GM10266 (cell line): ENCODE data around the gene KLF5.

Source experiments
- DNase-seq: peaks from one replicate; pipeline ENCODE4 v3.0.0; 2012; ENCODE audit errors: extremely low spot score
- CTCF ChIP-seq: IDR thresholded peaks from 2 replicates; pipeline ENCODE4 v1.5.1; 2012; ENCODE audit warnings: mild to moderate bottlenecking, low read depth; ENCODE audit not compliant: control insufficient read depth, insufficient read depth; ENCODE audit errors: missing control alignments

The KLF5 gene

GRCh38 chr13:73058736-73059459 lies at the start of gene KLF5:
Gene KLF5, plus strand, starts transcription at chr13:73059005. Its CDS starts 323 bp downstream, at chr13:73059328.
- peak; percentile 13 for TF ChIP-seq CTCF
- peak; percentile 99 for DNase-seq

- TF ChIP-seq CTCF: no peak
- DNase-seq: no peak
Measured at GRCh38 chr13:73011751-73012150, 47.1 kb upstream of the KLF5 start.

GRCh38 chr13:73015805-73016204 lies 43.0 kb upstream of the KLF5 start:
- DNase-seq: no peak
- TF ChIP-seq CTCF: no peak

GRCh38 chr13:73018336-73018735 lies 40.5 kb upstream of the KLF5 start:
- TF ChIP-seq CTCF: no peak
- no peak for DNase-seq

- DNase-seq: no peak
- no peak for TF ChIP-seq CTCF
Measured at GRCh38 chr13:73025217-73026012, 33.4 kb upstream of the KLF5 start.

GRCh38 chr13:73034901-73035300 lies 23.9 kb upstream of the KLF5 start:
- no peak for DNase-seq
- no peak for TF ChIP-seq CTCF

GRCh38 chr13:73035660-73036059 lies 23.1 kb upstream of the KLF5 start:
- no peak for DNase-seq
- TF ChIP-seq CTCF: no peak
